Limb (tissue), 2 donors: ENCODE data around the gene IL1B.

Source experiments
- DNase-seq, 2 donors: peaks; one replicate each; pipeline ENCODE4 v3.0.0-alpha.2; 2016; ENCODE audit errors: extremely low spot score in 2 of 2

Gene IL1B

DNA sequence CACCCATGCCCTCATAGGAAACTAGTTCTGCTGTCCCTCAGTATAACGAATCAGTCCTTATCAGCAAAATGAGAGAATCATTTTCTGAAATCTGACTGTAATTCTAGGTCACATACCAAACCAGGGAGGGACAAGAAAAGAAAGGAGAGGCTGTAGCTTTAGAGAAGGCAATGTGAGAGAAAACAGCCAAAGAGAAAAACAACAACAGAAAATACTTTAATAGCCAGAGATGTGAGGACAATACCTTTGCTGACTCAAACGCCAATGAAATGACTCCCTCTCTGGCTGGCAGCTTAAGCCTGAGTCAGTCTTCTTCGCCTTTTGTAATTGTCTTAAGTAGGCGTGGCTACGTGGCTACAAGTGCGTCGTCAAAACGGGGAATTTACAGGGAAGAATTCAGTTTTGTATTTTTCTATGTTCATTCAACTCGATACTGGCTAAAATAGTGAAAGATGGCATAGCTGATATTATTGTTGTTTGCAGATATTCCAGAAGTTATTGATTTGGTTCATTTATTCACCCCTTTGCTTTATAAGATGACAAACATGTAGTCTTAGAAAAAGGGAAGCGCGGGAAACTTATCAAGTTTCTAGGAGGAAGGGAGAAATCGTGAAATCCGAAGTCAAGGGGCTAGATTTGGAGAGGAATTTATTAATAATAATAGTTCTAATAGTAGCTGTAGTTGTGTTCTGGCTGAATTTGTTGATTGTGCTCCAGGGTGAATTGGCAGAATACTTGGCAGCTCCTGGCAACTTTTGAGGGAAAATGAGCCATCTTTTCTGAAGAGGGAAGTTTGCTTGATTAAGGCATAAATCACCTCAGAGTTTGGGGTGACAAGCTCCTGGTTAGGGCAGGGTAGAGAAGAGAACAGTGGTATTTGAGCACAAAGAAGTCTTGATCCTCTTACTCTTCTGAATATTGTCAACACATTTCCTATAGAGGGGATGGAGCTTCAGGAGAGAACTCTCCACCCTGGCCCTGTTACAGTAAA lies 52.1 kb downstream of the IL1B start, which contains the start of gene IL1A:
IL1A (minus strand) TSS at position 295 of the 991 bp plus-strand sequence. CDS start 723 bp downstream, outside the sequence.
- DNase-seq = no peak

DNA sequence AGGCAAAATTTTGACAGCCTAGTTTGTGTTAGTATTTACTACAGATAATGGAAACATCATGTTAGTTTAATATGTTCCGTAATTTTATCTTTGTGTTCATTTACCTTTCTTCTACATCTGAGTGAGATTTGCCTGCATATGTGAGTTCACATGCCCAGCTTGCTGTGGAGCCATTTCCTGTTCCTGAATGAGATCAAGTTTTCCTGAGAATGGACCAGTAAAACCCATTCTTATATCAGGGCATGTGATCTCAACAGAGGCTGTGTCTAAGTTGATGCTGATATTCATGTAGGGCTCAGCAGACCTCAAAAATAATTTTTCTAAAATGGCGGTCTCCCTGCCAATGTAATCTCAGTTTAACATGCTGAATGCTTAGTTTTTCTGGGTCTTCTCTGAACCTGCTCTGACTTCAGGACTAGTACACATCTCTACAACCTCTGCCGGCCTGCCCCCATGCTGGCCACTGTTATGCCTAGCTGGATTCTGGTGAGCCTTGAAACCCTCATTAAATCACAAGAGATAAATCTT lies 53.3 kb downstream of the IL1B start:
- DNase-seq = no peak

GRCh38 chr2:112782234-112782799 lies 54.3 kb downstream of the IL1B start:
- DNase-seq = no peak
